GM23248 (cell line): ENCODE measurements around the gene SPOCD1. TPM values are rescaled to one million over a fixed set of nuclear protein-coding genes. Genes with fewer than 3 reads are reported as not detected.

ENCODE experiments used
- DNase-seq: peaks from one replicate; pipeline ENCODE4 v3.0.0-alpha.2; 2015
- H2AFZ ChIP-seq: fragments of 200-600 bp; sonication (generic); 2 replicates; pipeline ENCODE4 v1.6.1; 2016; ENCODE audit warnings: antibody characterized with exemption
- H3F3A ChIP-seq: fragments of 200-600 bp; sonication (generic); 2 replicates; pipeline ENCODE4 v1.6.1; 2016; ENCODE audit warnings: mild to moderate bottlenecking, antibody characterized with exemption, mixed run types; ENCODE audit not compliant: insufficient read depth
- H3K27ac ChIP-seq: fragments of 200-600 bp; sonication (generic); 2 replicates; pipeline ENCODE4 v1.5.1; 2016; ENCODE audit warnings: mild to moderate bottlenecking
- H3K27me3 ChIP-seq: fragments of 200-600 bp; sonication (generic); replicated peaks from 2 replicates; pipeline ENCODE4 v1.6.1; 2016; ENCODE audit warnings: mild to moderate bottlenecking; ENCODE audit not compliant: insufficient read depth
- H3K36me3 ChIP-seq: fragments of 200-600 bp; sonication (generic); 2 replicates; pipeline ENCODE4 v1.6.1; 2016; ENCODE audit warnings: low read depth, mild to moderate bottlenecking
- H3K4me1 ChIP-seq: fragments of 200-600 bp; sonication (generic); 2 replicates; pipeline ENCODE4 v1.6.1; 2016; ENCODE audit warnings: mild to moderate bottlenecking; ENCODE audit not compliant: insufficient read depth
- H3K4me2 ChIP-seq: fragments of 200-600 bp; sonication (generic); one replicate; pipeline ENCODE4 v1.6.1; 2016; ENCODE audit warnings: mild to moderate bottlenecking; ENCODE audit not compliant: unreplicated experiment
- H3K4me3 ChIP-seq: fragments of 200-600 bp; sonication (generic); 2 replicates; pipeline ENCODE4 v1.5.1; 2016; ENCODE audit warnings: mild to moderate bottlenecking
- H3K79me2 ChIP-seq: fragments of 200-600 bp; sonication (generic); 2 replicates; pipeline ENCODE4 v1.6.1; 2016; ENCODE audit warnings: mild to moderate bottlenecking; ENCODE audit not compliant: insufficient read depth
- H3K9ac ChIP-seq: fragments of 200-600 bp; sonication (generic); 2 replicates; pipeline ENCODE4 v1.6.1; 2016; ENCODE audit warnings: mild to moderate bottlenecking
- H3K9me2 ChIP-seq: fragments of 200-600 bp; sonication (generic); 2 replicates; pipeline ENCODE4 v1.6.1; 2016; ENCODE audit warnings: mixed run types, mild to moderate bottlenecking, moderate library complexity; ENCODE audit not compliant: insufficient read depth
- H3K9me3 ChIP-seq: fragments of 200-600 bp; sonication (generic); one replicate; pipeline ENCODE4 v1.6.1; 2017; ENCODE audit warnings: low read depth
- H4K20me1 ChIP-seq: fragments of 200-600 bp; sonication (generic); 2 replicates; pipeline ENCODE4 v1.6.0; 2016; ENCODE audit not compliant: insufficient read depth
- EZH2 ChIP-seq: fragments of 200-600 bp; sonication (generic); IDR thresholded peaks from 2 replicates; pipeline ENCODE4 v1.6.1; 2018; ENCODE audit warnings: antibody characterized with exemption, mild to moderate bottlenecking; ENCODE audit not compliant: insufficient read depth, poor library complexity, severe bottlenecking
- EZH2phosphoT487 ChIP-seq: fragments of 200-600 bp; sonication (generic); IDR thresholded peaks from 2 replicates; pipeline ENCODE4 v1.6.1; 2018; ENCODE audit warnings: antibody characterized with exemption, moderate library complexity, mild to moderate bottlenecking, low read depth; ENCODE audit not compliant: insufficient read depth
- WGBS, 2 experiments: methylation state at CpG; one replicate each; pipeline ENCODE4 v1.1.6; 2015 to 2017; ENCODE audit warnings: low lambda C conversion rate in 2 of 2, low coverage in 1 of 2; ENCODE audit errors: missing lambda C conversion rate in 2 of 2; 5-methylcytosine and 5-hydroxymethylcytosine counted together
- in situ Hi-C: fragments of 300-500 bp; cut with MboI; formaldehyde crosslinking; loops from 2 replicates; pipeline ENCODE4 v1.15.0; 2020
- polyA plus RNA-seq: library from polyadenylated mRNA; unstranded; fragments of >200 nt; fragmentation: Nextera tagmentation; extraction: Ambion mirVana; gene quantifications from 2 replicates; pipeline ENCODE4 v1.2.1, GENCODE V29; 2016
- total RNA-seq: library from RNA; depleted of rRNA; stranded (reverse); fragments of >200 nt; shearing (Covaris generic); gene quantifications from 2 replicates; pipeline ENCODE4 v1.2.3, GENCODE V29; 2014

Gene SPOCD1
- total and polyA plus RNA-seq, 2 experiments from 2014 or later: 27.9 to 43.0 TPM

DNA sequence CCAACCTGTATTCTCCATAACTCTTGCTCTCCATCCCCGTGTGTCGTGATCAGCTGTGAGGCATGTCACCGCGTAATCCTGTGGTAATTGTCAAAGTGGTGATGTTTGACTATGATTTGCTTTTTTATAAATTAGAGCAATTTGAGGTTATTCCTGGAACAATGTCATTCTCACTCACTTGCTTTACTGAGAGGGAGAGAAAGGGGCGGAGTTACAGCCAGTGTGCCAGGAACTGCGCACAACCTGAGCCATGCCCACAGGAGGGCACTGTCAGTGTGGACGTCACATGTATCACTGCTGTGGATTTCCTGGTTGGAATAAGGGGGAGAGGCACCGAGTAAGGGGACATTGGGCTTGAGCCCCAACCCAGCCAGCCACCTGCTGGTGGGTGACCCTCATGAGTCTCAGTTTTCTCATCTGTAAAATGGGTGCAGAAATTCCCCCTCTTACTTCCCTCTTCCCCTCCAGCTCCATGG is 58.6 kb downstream of the SPOCD1 start:
- no peak overlapping the region for H3K4me3 ChIP-seq
- H3K4me2 ChIP-seq: no peak overlapping the region
- H3F3A ChIP-seq: no peaks in the 10 kb centered on the region
- H3K27ac ChIP-seq: no peak overlapping the region
- H3K4me1 ChIP-seq: peaks cover 8% of the 10 kb centered on the region
- H3K79me2 ChIP-seq: no peaks in the 10 kb centered on the region
- WGBS, 2 experiments: 95 to 96% methylated on average over 8 of the region's 8 CpGs
- no peak overlapping the region for H3K9ac ChIP-seq
- no peaks in the 10 kb centered on the region for H3K27me3 ChIP-seq
- DNase-seq: no peak
- H3K9me2 ChIP-seq: no peaks in the 10 kb centered on the region
- no peaks in the 10 kb centered on the region for H3K36me3 ChIP-seq
- in situ Hi-C loops: no loop called here
- no peaks in the 10 kb centered on the region for H4K20me1 ChIP-seq
- no peak for TF ChIP-seq EZH2
- TF ChIP-seq EZH2phosphoT487: no peak
- no peak overlapping the region for H2AFZ ChIP-seq
- no peaks in the 10 kb centered on the region for H3K9me3 ChIP-seq

DNA sequence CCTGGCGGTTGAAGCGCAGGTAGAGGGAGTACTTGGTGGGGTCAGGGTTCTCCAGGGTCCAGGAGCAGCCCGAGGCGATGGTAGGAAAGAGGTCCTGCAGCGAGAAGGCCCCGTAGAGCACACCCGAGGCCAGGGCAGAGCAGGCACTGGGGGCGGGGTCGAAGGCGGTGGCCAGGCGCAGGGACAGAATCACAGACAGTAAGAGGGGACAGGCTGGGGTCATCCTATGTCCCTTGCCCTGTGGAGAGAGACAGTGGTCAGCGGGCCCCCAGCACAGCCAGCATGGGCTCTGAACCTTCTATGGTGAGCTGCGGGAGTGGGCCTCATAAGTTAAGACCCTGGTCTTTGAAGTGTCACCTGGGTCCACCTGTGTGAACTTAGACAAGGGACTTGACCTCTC is 59.2 kb downstream of the SPOCD1 start:
- H3K9ac ChIP-seq: no peak overlapping the region
- H3K36me3 ChIP-seq: no peaks in the 10 kb centered on the region
- H3K27ac ChIP-seq: no peak overlapping the region
- no peaks in the 10 kb centered on the region for H3K9me3 ChIP-seq
- TF ChIP-seq EZH2phosphoT487: no peak
- TF ChIP-seq EZH2: no peak
- in situ Hi-C loops: no loop called here
- H3K79me2 ChIP-seq: no peaks in the 10 kb centered on the region
- no peaks in the 10 kb centered on the region for H3K9me2 ChIP-seq
- H3F3A ChIP-seq: no peaks in the 10 kb centered on the region
- H4K20me1 ChIP-seq: no peaks in the 10 kb centered on the region
- H3K27me3 ChIP-seq: no peaks in the 10 kb centered on the region
- H3K4me3 ChIP-seq: no peak overlapping the region
- peaks cover 6% of the 10 kb centered on the region for H3K4me1 ChIP-seq
- 92 to 94% methylated on average over 12 to 13 of the region's 13 CpGs for WGBS, 2 experiments
- H2AFZ ChIP-seq: no peak overlapping the region
- DNase-seq: no peak
- no peak overlapping the region for H3K4me2 ChIP-seq

DNA sequence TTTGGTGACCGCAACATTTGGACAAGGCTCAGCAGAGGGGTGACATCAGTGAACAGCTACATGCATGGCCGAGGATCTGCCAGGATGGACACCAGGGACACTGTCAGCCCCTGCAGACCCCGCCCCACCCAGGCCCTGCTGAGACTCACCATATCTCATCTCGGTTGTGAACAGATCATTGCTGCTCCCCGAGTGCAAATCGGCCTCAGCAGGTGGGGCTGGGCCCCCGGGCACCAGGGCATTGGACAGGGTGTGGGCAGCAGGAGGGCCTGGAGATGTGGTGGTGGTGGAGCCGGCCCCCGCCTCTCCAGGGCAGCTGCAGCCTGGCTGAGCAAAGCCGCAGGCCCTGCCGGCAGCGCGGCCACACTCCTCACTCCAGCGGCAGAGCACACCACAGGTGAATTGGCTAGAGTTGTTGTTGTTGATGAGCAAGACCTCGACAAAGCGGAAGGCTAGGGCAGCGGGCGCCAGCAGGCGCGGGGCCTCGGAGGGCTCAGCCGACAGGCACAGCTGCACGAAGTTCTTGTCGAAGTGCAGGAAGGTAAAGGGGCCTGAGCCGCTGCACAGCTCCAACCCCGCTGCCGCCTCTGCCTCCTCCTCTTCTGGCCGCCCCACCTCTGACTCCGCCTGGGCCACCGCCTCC is 59.9 kb downstream of the SPOCD1 start:
- H3F3A ChIP-seq: peaks cover 3% of the 10 kb centered on the region; the same call in 1 of the 2 replicates
- H3K27me3 ChIP-seq: no peaks in the 10 kb centered on the region
- H3K79me2 ChIP-seq: no peaks in the 10 kb centered on the region
- no peak overlapping the region for H3K9ac ChIP-seq
- no peak for DNase-seq
- H2AFZ ChIP-seq: no peak overlapping the region
- H3K36me3 ChIP-seq: no peaks in the 10 kb centered on the region
- in situ Hi-C loops: no loop called here
- TF ChIP-seq EZH2phosphoT487: no peak
- TF ChIP-seq EZH2: no peak
- no peaks in the 10 kb centered on the region for H3K9me2 ChIP-seq
- H3K4me2 ChIP-seq: no peak overlapping the region
- H3K9me3 ChIP-seq: no peaks in the 10 kb centered on the region
- WGBS, 2 experiments: 90 to 93% methylated on average over 22 to 30 of the region's 30 CpGs
- no peaks in the 10 kb centered on the region for H4K20me1 ChIP-seq
- H3K4me3 ChIP-seq: no peak overlapping the region
- peaks cover 5% of the 10 kb centered on the region for H3K4me1 ChIP-seq
- H3K27ac ChIP-seq: no peak overlapping the region

DNA sequence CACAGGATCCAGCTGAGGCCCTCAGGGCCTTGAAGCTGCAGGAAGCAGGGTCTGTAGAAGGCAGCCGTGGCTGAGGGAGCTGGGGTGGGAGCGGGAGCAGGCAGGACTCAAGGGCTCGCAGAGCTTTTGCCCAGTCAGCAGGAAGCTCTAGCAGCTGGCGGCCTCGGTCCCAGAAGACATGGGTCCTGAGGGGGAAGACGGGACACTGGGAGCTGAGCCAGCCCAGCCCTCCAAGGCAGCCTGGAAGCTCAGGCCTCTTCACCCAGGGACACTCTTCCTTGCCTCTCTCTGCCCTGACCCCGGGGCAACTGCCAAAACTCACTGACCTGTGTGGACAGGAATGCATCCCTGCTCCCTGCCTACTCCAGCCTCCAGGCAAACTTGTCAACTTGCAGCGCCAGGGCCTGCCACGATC is 60.6 kb downstream of the SPOCD1 start:
- no peak overlapping the region for H3K4me2 ChIP-seq
- no peaks in the 10 kb centered on the region for H4K20me1 ChIP-seq
- H3K9me2 ChIP-seq: no peaks in the 10 kb centered on the region
- in situ Hi-C loops: no loop called here
- H3K9me3 ChIP-seq: no peaks in the 10 kb centered on the region
- no peaks in the 10 kb centered on the region for H3K36me3 ChIP-seq
- no peaks in the 10 kb centered on the region for H3K27me3 ChIP-seq
- no peaks in the 10 kb centered on the region for H3K79me2 ChIP-seq
- no peak overlapping the region for H3K27ac ChIP-seq
- H3K4me3 ChIP-seq: no peak overlapping the region
- no peak overlapping the region for H3K9ac ChIP-seq
- WGBS, 2 experiments: 91 to 93% methylated on average over 8 to 9 of the region's 9 CpGs
- H3K4me1 ChIP-seq: peaks cover 13% of the 10 kb centered on the region
- no peak overlapping the region for H2AFZ ChIP-seq
- peak; percentile 54 for DNase-seq
- TF ChIP-seq EZH2 (no peak), EZH2phosphoT487 (no peak)
- H3F3A ChIP-seq: peaks cover 4% of the 10 kb centered on the region; the same call in 1 of the 2 replicates
